Ectodermal cell (in vitro differentiated cells): Measurements from ENCODE around the gene POLR1A.

Source experiments
- H3K27ac ChIP-seq: 2 replicates; pipeline ENCODE4 v1.7.0; 2013; ENCODE audit warnings: mild to moderate bottlenecking, low read depth, low read length; ENCODE audit not compliant: insufficient read depth, poor library complexity, severe bottlenecking
- H3K27me3 ChIP-seq: 2 replicates; pipeline ENCODE4 v1.7.0; 2013; ENCODE audit warnings: mild to moderate bottlenecking, low read length; ENCODE audit not compliant: insufficient read depth, control insufficient read depth, poor library complexity, severe bottlenecking
- H3K36me3 ChIP-seq: one replicate; pipeline ENCODE4 v1.7.0; 2013; ENCODE audit warnings: low read length; ENCODE audit not compliant: control insufficient read depth, insufficient read depth
- H3K4me1 ChIP-seq: one replicate; pipeline ENCODE4 v1.7.0; 2013; ENCODE audit warnings: low read length; ENCODE audit not compliant: control insufficient read depth, insufficient read depth
- H3K4me3 ChIP-seq: 2 replicates; pipeline ENCODE4 v1.7.0; 2013; ENCODE audit warnings: low read depth, low read length, control low read depth; ENCODE audit not compliant: insufficient read depth
- H3K9me3 ChIP-seq: 2 replicates; pipeline ENCODE4 v1.7.0; 2013; ENCODE audit warnings: mild to moderate bottlenecking, low read length, moderate library complexity; ENCODE audit not compliant: control insufficient read depth
- WGBS, 2 experiments: methylation state at CpG; one replicate each; pipeline ENCODE4 v1.1.7; 2013; ENCODE audit warnings: missing lambda C conversion rate in 2 of 2; 5-methylcytosine and 5-hydroxymethylcytosine counted together

The POLR1A gene

GRCh38 chr2:86032861-86033595, 72.7 kb downstream of the POLR1A start:
- Histone ChIP-seq H3K27ac (no peak overlapping the region), H3K4me3 (no peak overlapping the region), H3K4me1 (peaks cover 4% of the 10 kb centered on the region), H3K9me3 (no peaks in the 10 kb centered on the region), H3K36me3 (peaks cover 64% of the 10 kb centered on the region), H3K27me3 (no peaks in the 10 kb centered on the region)
- 97% methylated on average over 11 of the region's 11 CpGs for WGBS, 2 experiments

- H3K9me3 ChIP-seq, result no peaks in the 10 kb centered on the region
- H3K36me3 ChIP-seq, result peaks cover 70% of the 10 kb centered on the region
- 94 to 95% methylated on average over 4 of the region's 4 CpGs for WGBS, 2 experiments
These were observed 74.1 kb downstream of the POLR1A start for GRCh38 chr2:86031606-86032005.

DNA sequence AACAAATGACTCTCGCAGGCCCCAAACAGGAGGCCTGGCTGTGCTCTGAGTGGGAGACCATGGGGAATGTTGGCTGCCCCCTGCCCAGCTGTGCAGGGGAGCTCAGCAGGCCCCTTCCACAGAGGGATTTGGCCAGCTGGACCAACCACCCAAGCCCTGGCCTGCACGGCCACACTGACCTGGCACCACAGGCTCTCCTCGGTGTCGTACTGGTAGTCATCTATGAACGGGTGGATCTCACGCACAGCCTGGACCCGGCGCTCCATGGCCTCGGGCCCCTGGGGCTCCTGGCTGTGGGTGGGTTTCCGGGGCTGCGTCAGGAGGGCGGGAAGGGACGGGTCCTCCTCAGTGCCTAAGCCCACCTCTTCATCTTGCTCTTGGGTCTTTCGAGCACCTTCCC, 74.5 kb downstream of the POLR1A start:
- no peaks in the 10 kb centered on the region for H3K9me3 ChIP-seq
- H3K27ac ChIP-seq, result no peak overlapping the region
- peaks cover 2% of the 10 kb centered on the region for H3K4me1 ChIP-seq
- WGBS, 2 experiments, result 93 to 96% methylated on average over 14 of the region's 14 CpGs
- no peak overlapping the region for H3K4me3 ChIP-seq
- H3K27me3 ChIP-seq, result no peaks in the 10 kb centered on the region
- peaks cover 75% of the 10 kb centered on the region for H3K36me3 ChIP-seq

More at GRCh38 chr2:86031606-86032005, 74.1 kb downstream of the POLR1A start:
- no peak overlapping the region for H3K4me3 ChIP-seq
- no peak overlapping the region for H3K27ac ChIP-seq
- no peaks in the 10 kb centered on the region for H3K27me3 ChIP-seq
- peaks cover 4% of the 10 kb centered on the region for H3K4me1 ChIP-seq

- Histone ChIP-seq H3K36me3 (peaks cover 79% of the 10 kb centered on the region), H3K27ac (no peak overlapping the region), H3K4me1 (no peaks in the 10 kb centered on the region), H3K27me3 (no peaks in the 10 kb centered on the region), H3K9me3 (no peaks in the 10 kb centered on the region), H3K4me3 (no peak overlapping the region)
- WGBS, 2 experiments, result 95% methylated on average over 14 of the region's 14 CpGs
These were observed 75.8 kb downstream of the POLR1A start for GRCh38 chr2:86029873-86030272.

GRCh38 chr2:86028766-86029381, 76.8 kb downstream of the POLR1A start:
- Histone ChIP-seq H3K4me3 (no peak overlapping the region), H3K27ac (no peak overlapping the region), H3K9me3 (no peaks in the 10 kb centered on the region), H3K36me3 (peaks cover 70% of the 10 kb centered on the region), H3K27me3 (no peaks in the 10 kb centered on the region), H3K4me1 (no peaks in the 10 kb centered on the region)
- WGBS, 2 experiments, result 97 to 98% methylated on average over 13 of the region's 13 CpGs

- no peak overlapping the region for H3K27ac ChIP-seq
- H3K9me3 ChIP-seq, result no peaks in the 10 kb centered on the region
- no peaks in the 10 kb centered on the region for H3K27me3 ChIP-seq
- H3K36me3 ChIP-seq, result peaks cover 63% of the 10 kb centered on the region
- no peaks in the 10 kb centered on the region for H3K4me1 ChIP-seq
- H3K4me3 ChIP-seq, result no peak overlapping the region
- WGBS, 2 experiments, result 95 to 96% methylated on average over 33 of the region's 33 CpGs
These were observed 77.5 kb downstream of the POLR1A start for GRCh38 chr2:86027922-86028765.

- no peaks in the 10 kb centered on the region for H3K27me3 ChIP-seq
- H3K36me3 ChIP-seq, result peaks cover 61% of the 10 kb centered on the region
- H3K4me3 ChIP-seq, result no peak overlapping the region
- 95% methylated on average over 17 of the region's 17 CpGs for WGBS, 2 experiments
- H3K9me3 ChIP-seq, result no peaks in the 10 kb centered on the region
- no peaks in the 10 kb centered on the region for H3K4me1 ChIP-seq
- H3K27ac ChIP-seq, result no peak overlapping the region
These were observed 78.3 kb downstream of the POLR1A start for GRCh38 chr2:86027196-86027921.

DNA sequence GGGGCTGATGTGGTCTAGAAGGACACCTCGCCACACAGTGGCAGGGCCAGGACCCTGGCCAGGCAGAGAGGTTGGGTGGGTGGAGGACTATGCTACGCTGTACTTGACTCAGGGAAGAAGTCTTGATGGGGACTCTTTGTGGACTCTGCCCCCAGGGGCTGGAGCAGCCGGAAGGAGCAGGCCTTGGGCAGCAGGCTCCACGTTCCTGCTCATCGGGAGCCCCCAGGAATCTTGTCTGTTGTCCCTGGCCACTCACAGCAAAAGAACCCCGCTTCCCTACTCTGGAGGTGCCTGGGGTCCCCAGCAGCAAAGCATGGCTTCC, 79.0 kb downstream of the POLR1A start:
- WGBS, 2 experiments, result 93 to 96% methylated on average over 6 of the region's 6 CpGs
- no peaks in the 10 kb centered on the region for H3K27me3 ChIP-seq
- no peaks in the 10 kb centered on the region for H3K9me3 ChIP-seq
- H3K4me1 ChIP-seq, result no peaks in the 10 kb centered on the region
- no peak overlapping the region for H3K4me3 ChIP-seq
- no peak overlapping the region for H3K27ac ChIP-seq
- peaks cover 55% of the 10 kb centered on the region for H3K36me3 ChIP-seq

- Histone ChIP-seq H3K4me3 (no peak overlapping the region), H3K9me3 (no peaks in the 10 kb centered on the region), H3K36me3 (peaks cover 49% of the 10 kb centered on the region), H3K4me1 (no peaks in the 10 kb centered on the region), H3K27me3 (no peaks in the 10 kb centered on the region), H3K27ac (no peak overlapping the region)
- WGBS, 2 experiments, result 94 to 95% methylated on average over 8 of the region's 8 CpGs
These were observed 79.5 kb downstream of the POLR1A start for GRCh38 chr2:86025976-86026743.
